Osteocyte (in vitro differentiated cells): Measurements from ENCODE around the gene KHDC4. TPM values are rescaled to one million over a fixed set of nuclear protein-coding genes. Genes with fewer than 3 reads are reported as not detected.

Source experiments
- DNase-seq: peaks from one replicate; pipeline ENCODE4 v3.0.0; 2021; ENCODE audit warnings: mixed read lengths; ENCODE audit not compliant: unreplicated experiment; ENCODE audit errors: extremely low spot score
- H3K27ac Mint-ChIP-seq: one replicate; pipeline ENCODE4 v1.8.0; 2021; ENCODE audit warnings: mild to moderate bottlenecking, mixed read lengths; ENCODE audit not compliant: unreplicated experiment
- H3K27me3 Mint-ChIP-seq: one replicate; pipeline ENCODE4 v1.8.0; 2021; ENCODE audit warnings: mixed read lengths; ENCODE audit not compliant: unreplicated experiment
- H3K36me3 Mint-ChIP-seq: one replicate; pipeline ENCODE4 v1.8.0; 2021; ENCODE audit warnings: mixed read lengths; ENCODE audit not compliant: unreplicated experiment
- H3K4me1 Mint-ChIP-seq: one replicate; pipeline ENCODE4 v1.8.0; 2021; ENCODE audit warnings: mixed read lengths; ENCODE audit not compliant: unreplicated experiment
- H3K4me3 Mint-ChIP-seq: one replicate; pipeline ENCODE4 v1.8.0; 2021; ENCODE audit warnings: mild to moderate bottlenecking, moderate library complexity, mixed read lengths; ENCODE audit not compliant: unreplicated experiment
- H3K9me3 Mint-ChIP-seq: one replicate; pipeline ENCODE4 v1.8.0; 2021; ENCODE audit warnings: mixed read lengths; ENCODE audit not compliant: unreplicated experiment
- CTCF ChIP-seq: fragments of 200-600 bp; sonication (generic); IDR thresholded peaks from 2 replicates; pipeline ENCODE4 v1.5.0; 2021; ENCODE audit warnings: antibody characterized with exemption, mild to moderate bottlenecking, moderate library complexity
- total RNA-seq: library from RNA; stranded (reverse); gene quantifications from 2 replicates; pipeline ENCODE4 v1.2.1, GENCODE V29; 2021

The KHDC4 gene
- total RNA-seq, 1 donor from 2014 or later, result 53.7 TPM

GRCh38 chr1:155968051-155968400 is 33.8 kb upstream of the KHDC4 start:
- DNase-seq, result no peak
- H3K4me3 Mint-ChIP-seq, result no peak overlapping the region
- H3K4me1 Mint-ChIP-seq, result peaks cover 54% of the 10 kb centered on the region
- peak overlapping the region; percentile 31 for H3K27ac Mint-ChIP-seq
- H3K9me3 Mint-ChIP-seq, result no peaks in the 10 kb centered on the region
- H3K36me3 Mint-ChIP-seq, result peaks cover 44% of the 10 kb centered on the region
- TF ChIP-seq CTCF, result no peak
- H3K27me3 Mint-ChIP-seq, result no peaks in the 10 kb centered on the region

- Mint-ChIP-seq H3K27ac (peak overlapping the region; percentile 31), H3K36me3 (peaks cover 49% of the 10 kb centered on the region), H3K4me1 (peaks cover 54% of the 10 kb centered on the region), H3K27me3 (no peaks in the 10 kb centered on the region), H3K4me3 (no peak overlapping the region), H3K9me3 (no peaks in the 10 kb centered on the region)
- TF ChIP-seq CTCF, result no peak
- DNase-seq, result no peak
Observed at GRCh38 chr1:155967341-155968050, 33.3 kb upstream of the KHDC4 start.

DNA sequence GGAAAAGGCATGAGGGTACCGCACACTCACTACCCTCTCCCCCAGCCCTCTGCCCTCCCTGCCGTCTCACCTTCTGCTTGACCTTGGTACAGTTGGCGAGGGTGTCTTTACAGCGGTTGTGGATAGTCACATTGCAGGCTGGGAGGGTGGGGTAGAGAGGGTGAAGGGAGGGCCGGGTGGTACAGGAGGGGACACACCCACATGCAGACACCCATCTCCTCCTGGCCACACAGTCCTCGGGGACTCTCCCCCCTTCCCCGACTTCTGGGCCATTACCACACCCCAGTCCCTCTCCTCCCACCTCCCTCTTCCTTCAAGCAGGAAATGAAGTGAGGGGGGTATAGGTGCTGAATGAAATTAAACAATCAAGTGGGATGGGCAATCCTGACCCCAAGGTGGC is 32.5 kb upstream of the KHDC4 start:
- peaks cover 56% of the 10 kb centered on the region for H3K36me3 Mint-ChIP-seq
- H3K27ac Mint-ChIP-seq, result no peak overlapping the region

DNA sequence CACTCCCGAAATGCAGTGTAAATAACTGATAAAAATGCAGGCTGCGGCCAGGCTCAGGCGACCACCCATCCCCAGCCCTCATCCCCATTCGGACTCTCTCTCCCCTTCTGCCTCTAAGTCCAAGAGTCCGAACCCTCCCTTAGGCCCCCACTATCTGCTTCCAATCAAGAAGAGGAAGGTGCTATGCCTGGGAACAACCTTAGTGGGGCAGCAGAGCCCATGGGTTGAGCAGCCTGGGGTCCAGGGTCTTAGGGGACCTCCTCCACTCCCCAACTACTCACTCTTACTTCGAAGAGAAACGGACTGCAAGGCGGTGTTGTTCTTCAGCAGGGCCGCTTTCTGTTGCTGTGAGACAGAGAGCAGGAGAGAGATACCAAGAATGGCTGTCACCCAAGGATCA is 31.9 kb upstream of the KHDC4 start:
- H3K4me1 Mint-ChIP-seq, result peaks cover 55% of the 10 kb centered on the region

More for the DNA sequence above, 32.5 kb upstream of the KHDC4 start:
- no peak for TF ChIP-seq CTCF
- Mint-ChIP-seq H3K4me3 (no peak overlapping the region), H3K9me3 (no peaks in the 10 kb centered on the region), H3K27me3 (no peaks in the 10 kb centered on the region), H3K4me1 (peaks cover 54% of the 10 kb centered on the region)
- no peak for DNase-seq

GRCh38 chr1:155964193-155964592 is 30.0 kb upstream of the KHDC4 start:
- DNase-seq, result no peak
- no peaks in the 10 kb centered on the region for H3K9me3 Mint-ChIP-seq
- H3K27me3 Mint-ChIP-seq, result no peaks in the 10 kb centered on the region
- H3K4me3 Mint-ChIP-seq, result no peak overlapping the region
- H3K36me3 Mint-ChIP-seq, result peaks cover 67% of the 10 kb centered on the region
- H3K27ac Mint-ChIP-seq, result no peak overlapping the region
- H3K4me1 Mint-ChIP-seq, result peaks cover 48% of the 10 kb centered on the region
- no peak for TF ChIP-seq CTCF

More for the DNA sequence above, 31.9 kb upstream of the KHDC4 start:
- Mint-ChIP-seq H3K36me3 (peaks cover 61% of the 10 kb centered on the region), H3K9me3 (no peaks in the 10 kb centered on the region), H3K27me3 (no peaks in the 10 kb centered on the region), H3K27ac (peak overlapping the region; percentile 62), H3K4me3 (no peak overlapping the region)
- TF ChIP-seq CTCF, result no peak
- DNase-seq, result no peak
